HuH-7 (cell line): ENCODE measurements around the gene PHEX.
"Not testable (repeated sequence)": the region's sequence is repeated elsewhere in the genome, so short reads cannot be mapped to it uniquely, and the experiment has no call there.

Source experiments
- DNase-seq: peaks from one replicate; pipeline ENCODE4 v3.0.0; 2011; ENCODE audit warnings: low spot score

PHEX gene

GRCh38 chrX:22246620-22247019 is 214.5 kb downstream of the PHEX start:
- no peak for DNase-seq

GRCh38 chrX:22247169-22247568 is 215.0 kb downstream of the PHEX start:
- no peak for DNase-seq

DNA sequence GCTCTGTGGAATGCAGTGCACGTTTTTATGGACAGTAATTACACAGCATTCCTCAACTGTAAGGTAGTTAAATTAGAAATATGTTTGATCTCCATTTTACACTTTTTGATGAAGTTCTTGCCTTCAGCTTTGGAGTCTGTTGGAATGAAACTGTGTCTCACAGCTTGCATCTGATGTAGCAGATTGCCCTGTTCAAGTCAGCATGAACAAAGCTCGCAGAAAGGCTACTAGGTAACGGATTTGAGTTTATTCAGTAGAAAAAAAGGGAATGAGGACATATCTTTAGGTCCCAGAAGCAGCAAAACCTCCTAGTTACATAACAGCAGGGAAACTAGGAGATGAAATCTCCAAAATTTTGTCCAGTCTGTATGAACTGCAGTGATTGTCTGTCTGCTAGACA is 216.3 kb downstream of the PHEX start:
- no peak for DNase-seq

DNA sequence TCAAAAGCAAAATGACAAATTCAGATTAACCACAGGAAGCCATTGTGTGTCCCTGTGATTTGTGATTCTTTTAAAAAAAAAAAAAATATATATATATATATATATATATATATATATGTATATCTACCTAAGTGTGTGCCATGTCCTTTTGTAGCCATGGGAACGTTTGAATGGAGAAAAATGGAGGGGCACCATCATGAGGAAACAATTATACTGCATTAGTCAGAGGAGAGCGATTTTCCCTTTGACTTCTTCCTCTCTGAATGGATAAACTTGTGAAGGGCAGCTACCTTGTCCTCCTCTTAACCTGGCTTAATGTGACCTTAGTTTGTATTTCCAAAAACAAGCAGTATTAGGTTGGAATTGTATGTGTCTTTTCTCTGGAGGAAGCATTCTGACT is 217.2 kb downstream of the PHEX start:
- DNase-seq, result no peak

DNA sequence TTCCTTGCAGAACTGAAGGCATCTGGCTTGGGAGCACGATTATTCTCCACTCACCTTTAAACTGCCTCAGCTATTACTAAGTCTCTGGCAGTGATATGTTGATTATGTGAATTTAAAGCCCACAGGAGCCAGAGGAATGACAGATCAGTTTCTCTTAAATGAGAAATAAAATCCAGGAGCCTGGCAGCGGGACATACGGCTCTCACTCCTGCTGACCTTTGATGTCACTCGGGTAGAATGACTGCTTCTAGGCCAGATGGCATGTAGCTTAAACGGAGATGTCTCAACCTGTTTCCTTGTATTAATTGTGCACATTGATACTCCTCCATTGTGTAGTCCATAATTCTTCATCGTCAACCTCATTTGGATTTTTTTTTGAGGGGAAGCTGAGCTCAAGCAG is 236.6 kb downstream of the PHEX start:
- DNase-seq, result no peak

GRCh38 chrX:22272613-22273012 is 240.5 kb downstream of the PHEX start, which contains the start of gene CBLL2:
Gene CBLL2, plus strand, starts transcription at chrX:22272913. Its CDS starts 79 bp downstream, at chrX:22272992.
- no peak for DNase-seq

DNA sequence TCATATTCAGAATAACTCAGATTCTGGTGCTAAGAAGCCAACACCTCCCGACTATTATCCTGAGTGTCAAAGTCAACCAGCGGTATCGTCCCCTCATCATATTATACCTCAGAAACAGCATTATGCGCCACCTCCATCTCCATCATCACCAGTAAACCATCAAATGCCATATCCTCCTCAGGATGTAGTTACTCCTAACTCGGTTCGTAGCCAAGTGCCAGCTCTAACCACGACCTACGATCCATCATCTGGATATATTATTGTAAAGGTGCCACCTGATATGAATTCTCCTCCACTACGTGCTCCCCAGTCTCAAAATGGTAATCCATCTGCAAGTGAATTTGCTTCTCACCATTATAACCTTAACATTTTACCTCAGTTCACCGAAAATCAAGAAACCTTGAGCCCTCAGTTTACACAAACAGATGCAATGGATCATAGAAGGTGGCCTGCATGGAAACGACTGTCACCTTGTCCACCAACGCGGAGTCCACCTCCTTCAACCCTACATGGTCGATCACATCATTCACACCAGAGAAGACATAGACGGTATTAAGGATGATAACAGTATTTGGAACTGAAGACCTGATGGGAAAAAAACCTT is 241.7 kb downstream of the PHEX start:
- no peak for DNase-seq

DNA sequence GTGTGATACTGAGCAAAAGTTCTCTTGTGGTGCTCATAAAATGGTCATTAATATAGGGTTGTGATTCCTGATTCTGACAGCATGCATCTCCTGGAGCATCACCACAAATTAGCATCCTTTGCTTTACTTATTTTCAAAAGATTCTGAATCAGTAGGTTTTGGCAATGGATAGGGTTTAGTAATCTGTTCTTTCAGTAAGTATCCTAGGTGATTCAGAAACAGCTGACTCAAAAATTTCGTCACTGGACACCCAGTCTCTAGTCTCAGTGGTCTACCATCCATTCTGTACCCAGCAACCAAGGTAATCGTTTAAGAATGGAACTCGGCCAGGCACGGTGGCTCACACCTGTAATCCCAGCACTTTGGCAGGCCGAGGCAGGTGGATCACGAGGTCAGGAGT is 244.7 kb downstream of the PHEX start:
- no peak for DNase-seq

- peak; percentile 7 for DNase-seq
Observed at GRCh38 chrX:22278375-22278774, 246.2 kb downstream of the PHEX start.

GRCh38 chrX:22289209-22289608 is 257.1 kb downstream of the PHEX start:
- DNase-seq, result not testable (repeated sequence)

GRCh38 chrX:22296871-22297270 is 264.7 kb downstream of the PHEX start:
- DNase-seq, result no peak

- DNase-seq, result no peak
Observed at GRCh38 chrX:22300130-22300529, 268.0 kb downstream of the PHEX start.
